Fibroblast of lung (primary cell): Measurements from ENCODE around the gene MEIS2. TPM values are rescaled to one million over a fixed set of nuclear protein-coding genes. Genes with fewer than 3 reads are reported as not detected.
A peak's percentile ranks its signal among the peaks of the same experiment; 100 is the strongest.

Experiments
- DNase-seq, 2 donors: peaks; one replicate each; pipeline versions ENCODE4 v3.0.0 to v3.0.0-alpha.2; 2010; ENCODE audit warnings: low read depth in 2 of 2
- H2AFZ ChIP-seq: 2 replicates; pipeline ENCODE4 v1.5.1; 2012; ENCODE audit warnings: low read length, control low read depth, inconsistent platforms
- H3K27ac ChIP-seq: 2 replicates; pipeline ENCODE4 v1.5.1; 2011; ENCODE audit warnings: low read length, control low read depth; ENCODE audit not compliant: insufficient read depth
- H3K27me3 ChIP-seq: 2 replicates; pipeline ENCODE4 v1.5.1; 2011; ENCODE audit warnings: mild to moderate bottlenecking, low read length; ENCODE audit not compliant: control insufficient read depth, insufficient read depth
- H3K36me3 ChIP-seq: 2 replicates; pipeline ENCODE4 v1.5.1; 2011; ENCODE audit warnings: low read length; ENCODE audit not compliant: control insufficient read depth, insufficient read depth
- H3K4me1 ChIP-seq: 2 replicates; pipeline ENCODE4 v1.5.1; 2011; ENCODE audit warnings: low read length; ENCODE audit not compliant: control insufficient read depth, insufficient read depth; ENCODE audit errors: extremely low read depth
- H3K4me2 ChIP-seq: 2 replicates; pipeline ENCODE4 v1.5.1; 2011; ENCODE audit warnings: low read length, control low read depth; ENCODE audit not compliant: insufficient read depth; ENCODE audit errors: extremely low read depth
- H3K4me3 ChIP-seq, 4 experiments: fragments of 200-600 bp in 1 of 4; sonication (generic) in 1 of 4; replicated peaks in 1 of 4; 2 replicates each; pipeline ENCODE4 v1.5.1; 2011 to 2016; ENCODE audit warnings: low read length in 4 of 4, low read depth in 3 of 4, mild to moderate bottlenecking in 3 of 4, control low read depth in 2 of 4, inconsistent platforms in 1 of 4, mixed read lengths in 1 of 4; ENCODE audit not compliant: insufficient read depth in 1 of 4; ENCODE audit errors: control extremely low read depth in 1 of 4
- H3K79me2 ChIP-seq: 2 replicates; pipeline ENCODE4 v1.5.1; 2012; ENCODE audit warnings: mild to moderate bottlenecking, low read length, inconsistent platforms; ENCODE audit not compliant: control insufficient read depth, insufficient read depth
- H3K9ac ChIP-seq: 2 replicates; pipeline ENCODE4 v1.5.1; 2011; ENCODE audit warnings: mild to moderate bottlenecking, low read length, control low read depth; ENCODE audit not compliant: insufficient read depth
- H3K9me3 ChIP-seq: 2 replicates; pipeline ENCODE4 v1.5.1; 2012; ENCODE audit warnings: low read depth, low read length; ENCODE audit not compliant: control insufficient read depth, insufficient read depth
- H4K20me1 ChIP-seq: 2 replicates; pipeline ENCODE4 v1.5.1; 2011; ENCODE audit warnings: low read length; ENCODE audit not compliant: control insufficient read depth, insufficient read depth; ENCODE audit errors: extremely low read depth
- CTCF ChIP-seq, 2 donors: IDR thresholded peaks in 1 of 2; conservative IDR thresholded peaks in 1 of 2; 1 replicate in 1 of 2; 2 replicates in 1 of 2; pipeline ENCODE4 v1.5.1; 2011 to 2012; ENCODE audit warnings: low read length in 2 of 2, control low read depth in 1 of 2, inconsistent platforms in 1 of 2, low read depth in 1 of 2, mild to moderate bottlenecking in 1 of 2
- EZH2 ChIP-seq: IDR thresholded peaks from 2 replicates; pipeline ENCODE4 v1.5.1; 2012; ENCODE audit warnings: low read length, control low read depth, mild to moderate bottlenecking; ENCODE audit errors: missing control alignments
- polyA minus RNA-seq: library from RNA; depleted of rRNA, polyadenylated mRNA; stranded (reverse); fragments of >200 nt; gene quantifications from 2 replicates; pipeline ENCODE4 v1.2.3, GENCODE V29; 2011; ENCODE audit warnings: low replicate concordance
- polyA plus RNA-seq, 2 donors: library from polyadenylated mRNA; depleted of rRNA in 1 of 2; stranded (reverse) in 1 of 2; unstranded in 1 of 2; fragments of >200 nt; gene quantifications; 2 replicates each; pipeline ENCODE4 v1.2.1, GENCODE V29; 2011 to 2012; ENCODE audit warnings: missing spikeins in 1 of 2
- total RNA-seq: library from RNA; depleted of rRNA; stranded (reverse); fragments of >200 nt; gene quantifications from 2 replicates; pipeline ENCODE4 v1.2.1, GENCODE V29; 2014

The MEIS2 gene
- total RNA-seq: 16.9 and 31.0 TPM in 2 replicates
- polyA plus RNA-seq: 37.1 and 40.2 TPM in 2 replicates
- polyA plus RNA-seq (2012): 42.3 and 48.9 TPM in 2 replicates
- polyA minus RNA-seq: 68.8 and 77.4 TPM in 2 replicates

- Histone ChIP-seq H2AFZ (peak within 1 kb of the TSS; percentile 84), H3K27ac (peak within 1 kb of the TSS; percentile 91), H3K9ac (peak within 1 kb of the TSS; percentile 82), H3K4me2 (peak within 1 kb of the TSS; percentile 86), H3K27me3 (no peaks in the 10 kb centered on the region), H3K36me3 (peaks cover 4% of the 10 kb centered on the region), H4K20me1 (no peaks in the 10 kb centered on the region), H3K4me3 (peak within 1 kb of the TSS; percentile 84 to 98 (median 95)), H3K79me2 (peaks cover 45% of the 10 kb centered on the region), H3K9me3 (no peaks in the 10 kb centered on the region), H3K4me1 (no peaks in the 10 kb centered on the region)
- peak; percentile 97 to 98 for DNase-seq
- TF ChIP-seq EZH2: no peak
- TF ChIP-seq CTCF (conservative IDR thresholded peaks at IDR 0.05 in 1 of 2, IDR thresholded peaks at IDR 0.05 in 1 of 2; ENCODE audit: low read depth in 1 of 2, low read length in 2 of 2): no peak
Measured at GRCh38 chr15:37100109-37100965, at the start of gene MEIS2. Gene MEIS2 (minus strand): TSS chr15:37100549. CDS start chr15:37099466, 1,083 bp downstream.

- TF ChIP-seq CTCF (conservative IDR thresholded peaks at IDR 0.05 in 1 of 2, IDR thresholded peaks at IDR 0.05 in 1 of 2; ENCODE audit: low read depth in 1 of 2, low read length in 2 of 2): no peak
- no peak for TF ChIP-seq EZH2
- Histone ChIP-seq H3K27ac (no peak overlapping the region), H4K20me1 (no peaks in the 10 kb centered on the region), H3K9ac (no peak overlapping the region), H3K4me2 (no peak overlapping the region), H3K27me3 (peaks cover 4% of the 10 kb centered on the region), H3K4me1 (no peaks in the 10 kb centered on the region), H3K4me3 (no peak overlapping the region), H3K9me3 (no peaks in the 10 kb centered on the region), H3K36me3 (no peaks in the 10 kb centered on the region), H3K79me2 (no peaks in the 10 kb centered on the region), H2AFZ (no peak overlapping the region)
- peak in 1 of 2 donors; percentile 11 for DNase-seq
Measured at GRCh38 chr15:37149146-37149545, 48.8 kb upstream of the MEIS2 start.

- Histone ChIP-seq H3K27me3 (peaks cover 4% of the 10 kb centered on the region), H3K9me3 (no peaks in the 10 kb centered on the region), H4K20me1 (no peaks in the 10 kb centered on the region), H3K4me1 (no peaks in the 10 kb centered on the region), H2AFZ (no peak overlapping the region), H3K4me2 (no peak overlapping the region), H3K27ac (no peak overlapping the region), H3K79me2 (no peaks in the 10 kb centered on the region), H3K9ac (no peak overlapping the region), H3K36me3 (no peaks in the 10 kb centered on the region), H3K4me3 (no peak overlapping the region)
- no peak for TF ChIP-seq CTCF (conservative IDR thresholded peaks at IDR 0.05 in 1 of 2, IDR thresholded peaks at IDR 0.05 in 1 of 2; ENCODE audit: low read depth in 1 of 2, low read length in 2 of 2)
- TF ChIP-seq EZH2: no peak
- no peak for DNase-seq
Measured at GRCh38 chr15:37148714-37149113, 48.4 kb upstream of the MEIS2 start.
